ENCODE results near the gene KRTAP15-1. TPM values are rescaled to one million over a fixed set of nuclear protein-coding genes. Genes with fewer than 3 reads are reported as not detected.

Gene KRTAP15-1
- total RNA-seq, 1 experiment from 2014 or later: not detected

DNA sequence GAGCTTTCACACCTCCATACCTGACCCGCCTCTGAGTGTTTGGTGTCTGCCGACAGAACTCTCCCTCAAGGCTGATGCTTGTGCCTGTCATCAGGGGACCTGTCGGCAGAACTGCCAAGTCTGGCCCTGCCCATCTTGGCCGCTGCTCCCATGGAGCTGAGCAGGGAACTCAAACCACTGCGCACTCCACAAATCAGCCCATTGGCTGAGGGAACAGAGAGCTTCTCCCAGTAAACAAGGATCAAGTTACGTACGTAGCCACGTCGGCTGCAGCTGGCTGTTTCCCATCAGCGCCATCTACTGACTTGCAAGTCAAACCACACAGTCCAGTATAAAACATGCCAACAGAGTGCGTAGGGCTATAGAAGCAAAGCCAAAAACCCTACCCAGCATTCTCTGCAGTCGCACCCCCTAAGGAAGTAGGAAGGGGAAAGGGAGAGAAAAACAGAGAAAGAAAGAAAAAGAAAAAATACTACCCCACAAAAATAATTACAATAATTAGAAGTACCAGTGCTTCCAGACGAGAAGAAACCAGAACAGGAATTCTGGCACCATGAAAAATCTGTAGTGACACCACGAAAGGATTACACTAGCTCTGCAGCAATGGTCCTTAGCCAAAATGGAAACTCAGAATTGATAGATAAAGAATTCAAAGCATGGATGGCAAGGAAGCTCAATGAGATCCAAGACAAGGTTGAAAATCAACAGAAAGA is 31.1 kb upstream of the KRTAP15-1 start:
- Mint-ChIP-seq H3K4me3 (peak overlapping the region; percentile 51), H3K27ac (peak overlapping the region; percentile 92), H3K4me1 (peaks cover 4% of the 10 kb centered on the region), H3K27me3 (ENCODE audit: low read depth) (no peaks in the 10 kb centered on the region; the same call in 1 of the 2 replicates), H3K9me3 (peaks cover 16% of the 10 kb centered on the region; the same call in 1 of the 2 replicates), H3K36me3 (no peaks in the 10 kb centered on the region; the same call in 1 of the 2 replicates)
- 0 out of 2 replicates have a peak, but pooled peaks have one; percentile 35 for TF ChIP-seq SP1 (CRISPR knock-in tag; conservative IDR thresholded peaks at IDR 0.05)
- TF ChIP-seq, protein P1, sequence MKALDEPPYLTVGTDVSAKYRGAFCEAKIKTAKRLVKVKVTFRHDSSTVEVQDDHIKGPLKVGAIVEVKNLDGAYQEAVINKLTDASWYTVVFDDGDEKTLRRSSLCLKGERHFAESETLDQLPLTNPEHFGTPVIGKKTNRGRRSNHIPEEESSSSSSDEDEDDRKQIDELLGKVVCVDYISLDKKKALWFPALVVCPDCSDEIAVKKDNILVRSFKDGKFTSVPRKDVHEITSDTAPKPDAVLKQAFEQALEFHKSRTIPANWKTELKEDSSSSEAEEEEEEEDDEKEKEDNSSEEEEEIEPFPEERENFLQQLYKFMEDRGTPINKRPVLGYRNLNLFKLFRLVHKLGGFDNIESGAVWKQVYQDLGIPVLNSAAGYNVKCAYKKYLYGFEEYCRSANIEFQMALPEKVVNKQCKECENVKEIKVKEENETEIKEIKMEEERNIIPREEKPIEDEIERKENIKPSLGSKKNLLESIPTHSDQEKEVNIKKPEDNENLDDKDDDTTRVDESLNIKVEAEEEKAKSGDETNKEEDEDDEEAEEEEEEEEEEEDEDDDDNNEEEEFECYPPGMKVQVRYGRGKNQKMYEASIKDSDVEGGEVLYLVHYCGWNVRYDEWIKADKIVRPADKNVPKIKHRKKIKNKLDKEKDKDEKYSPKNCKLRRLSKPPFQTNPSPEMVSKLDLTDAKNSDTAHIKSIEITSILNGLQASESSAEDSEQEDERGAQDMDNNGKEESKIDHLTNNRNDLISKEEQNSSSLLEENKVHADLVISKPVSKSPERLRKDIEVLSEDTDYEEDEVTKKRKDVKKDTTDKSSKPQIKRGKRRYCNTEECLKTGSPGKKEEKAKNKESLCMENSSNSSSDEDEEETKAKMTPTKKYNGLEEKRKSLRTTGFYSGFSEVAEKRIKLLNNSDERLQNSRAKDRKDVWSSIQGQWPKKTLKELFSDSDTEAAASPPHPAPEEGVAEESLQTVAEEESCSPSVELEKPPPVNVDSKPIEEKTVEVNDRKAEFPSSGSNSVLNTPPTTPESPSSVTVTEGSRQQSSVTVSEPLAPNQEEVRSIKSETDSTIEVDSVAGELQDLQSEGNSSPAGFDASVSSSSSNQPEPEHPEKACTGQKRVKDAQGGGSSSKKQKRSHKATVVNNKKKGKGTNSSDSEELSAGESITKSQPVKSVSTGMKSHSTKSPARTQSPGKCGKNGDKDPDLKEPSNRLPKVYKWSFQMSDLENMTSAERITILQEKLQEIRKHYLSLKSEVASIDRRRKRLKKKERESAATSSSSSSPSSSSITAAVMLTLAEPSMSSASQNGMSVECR (CRISPR knock-in tag; IDR thresholded peaks at IDR 0.05; ENCODE audit: borderline replicate concordance): 0 out of 2 replicates have a peak, but pooled peaks have one; percentile 24
- TF ChIP-seq FOXK1 (CRISPR knock-in tag; IDR thresholded peaks at IDR 0.05): peak; percentile 99
- 0 out of 2 replicates have a peak, but pooled peaks have one; percentile 54 for TF ChIP-seq ETV6 (CRISPR knock-in tag; IDR thresholded peaks at IDR 0.05)
- no peak for TF ChIP-seq ZNF671 (CRISPR knock-in tag; IDR thresholded peaks at IDR 0.05)
- TF ChIP-seq, protein P2, sequence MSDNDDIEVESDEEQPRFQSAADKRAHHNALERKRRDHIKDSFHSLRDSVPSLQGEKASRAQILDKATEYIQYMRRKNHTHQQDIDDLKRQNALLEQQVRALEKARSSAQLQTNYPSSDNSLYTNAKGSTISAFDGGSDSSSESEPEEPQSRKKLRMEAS (CRISPR knock-in tag; IDR thresholded peaks at IDR 0.05): peak; percentile 70
- TF ChIP-seq NFYB (CRISPR knock-in tag; conservative IDR thresholded peaks at IDR 0.05; ENCODE audit: low read depth): peak; percentile 33; the same call in 1 of the 2 replicates
- peak; percentile 32; the same call in 1 of the 2 replicates for TF ChIP-seq FOXP1 (CRISPR knock-in tag; IDR thresholded peaks at IDR 0.05; ENCODE audit: borderline replicate concordance)
- TF ChIP-seq, protein P3, sequence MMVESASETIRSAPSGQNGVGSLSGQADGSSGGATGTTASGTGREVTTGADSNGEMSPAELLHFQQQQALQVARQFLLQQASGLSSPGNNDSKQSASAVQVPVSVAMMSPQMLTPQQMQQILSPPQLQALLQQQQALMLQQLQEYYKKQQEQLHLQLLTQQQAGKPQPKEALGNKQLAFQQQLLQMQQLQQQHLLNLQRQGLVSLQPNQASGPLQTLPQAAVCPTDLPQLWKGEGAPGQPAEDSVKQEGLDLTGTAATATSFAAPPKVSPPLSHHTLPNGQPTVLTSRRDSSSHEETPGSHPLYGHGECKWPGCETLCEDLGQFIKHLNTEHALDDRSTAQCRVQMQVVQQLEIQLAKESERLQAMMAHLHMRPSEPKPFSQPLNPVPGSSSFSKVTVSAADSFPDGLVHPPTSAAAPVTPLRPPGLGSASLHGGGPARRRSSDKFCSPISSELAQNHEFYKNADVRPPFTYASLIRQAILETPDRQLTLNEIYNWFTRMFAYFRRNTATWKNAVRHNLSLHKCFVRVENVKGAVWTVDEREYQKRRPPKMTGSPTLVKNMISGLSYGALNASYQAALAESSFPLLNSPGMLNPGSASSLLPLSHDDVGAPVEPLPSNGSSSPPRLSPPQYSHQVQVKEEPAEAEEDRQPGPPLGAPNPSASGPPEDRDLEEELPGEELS (CRISPR knock-in tag; IDR thresholded peaks at IDR 0.05): peak; percentile 86
- TF ChIP-seq RELA (CRISPR knock-in tag; IDR thresholded peaks at IDR 0.05; ENCODE audit: borderline replicate concordance): no peak
- no peak for TF ChIP-seq JAZF1 (CRISPR knock-in tag; IDR thresholded peaks at IDR 0.05)
- TF ChIP-seq GABPB1 (CRISPR knock-in tag; IDR thresholded peaks at IDR 0.05): no peak
- ATAC-seq: peak; percentile 100
- ChIA-PET POLR2A (interaction anchor here (0.9 kb wide), 1 partner anchor 24 kb away, joined by 3 read pairs; no protein-coding TSS in a partner anchor), CTCF (interaction anchor here (0.6 to 2.5 kb wide), 30 partner anchors 9 to 750 kb away, joined by 3 to 29 read pairs (median 5); partner anchors contain the start of genes KRTAP13-1, KRTAP13-3, KRTAP15-1 and KRTAP23-1)
- peak; percentile 84 for DNase-seq (ENCODE audit: low spot score)

GRCh38 chr21:30415993-30416392 is 24.1 kb upstream of the KRTAP15-1 start:
- Mint-ChIP-seq H3K27ac (no peak overlapping the region), H3K9me3 (peaks cover 61% of the 10 kb centered on the region), H3K4me3 (no peak overlapping the region), H3K27me3 (ENCODE audit: low read depth) (peaks cover 5% of the 10 kb centered on the region; the same call in 1 of the 2 replicates), H3K4me1 (no peaks in the 10 kb centered on the region), H3K36me3 (peaks cover 28% of the 10 kb centered on the region)
- no peak for ATAC-seq
- ChIA-PET POLR2A (no interaction called here), CTCF (no interaction called here)
- no peak for DNase-seq (ENCODE audit: low spot score)
- no peak for TF ChIP-seq MLX (CRISPR knock-in tag; IDR thresholded peaks at IDR 0.05)
- TF ChIP-seq PRDM15 (CRISPR knock-in tag; IDR thresholded peaks at IDR 0.05): no peak
- no peak for TF ChIP-seq SMAD3 (CRISPR knock-in tag; IDR thresholded peaks at IDR 0.05; ENCODE audit: borderline replicate concordance)
- TF ChIP-seq ZNF121 (CRISPR knock-in tag; IDR thresholded peaks at IDR 0.05): no peak
- no peak for TF ChIP-seq ZNF416 (CRISPR knock-in tag; IDR thresholded peaks at IDR 0.05)
- TF ChIP-seq ATF1 (CRISPR knock-in tag; IDR thresholded peaks at IDR 0.05): no peak
- no peak for TF ChIP-seq NR2C2 (CRISPR knock-in tag; IDR thresholded peaks at IDR 0.05)
- no peak for TF ChIP-seq NFATC4 (CRISPR knock-in tag; IDR thresholded peaks at IDR 0.05)
- TF ChIP-seq FOXP1 (CRISPR knock-in tag; IDR thresholded peaks at IDR 0.05; ENCODE audit: borderline replicate concordance): no peak
- TF ChIP-seq, protein P3 (CRISPR knock-in tag; IDR thresholded peaks at IDR 0.05): no peak
